Adipocyte (in vitro differentiated cells): ENCODE measurements around the gene HEXA.

Source experiments
- DNase-seq: peaks from one replicate; pipeline ENCODE4 v3.0.0-alpha.2; 2015; ENCODE audit warnings: low read depth
- H3K27me3 ChIP-seq: replicated peaks from 2 replicates; pipeline ENCODE4 v1.7.0; 2013; ENCODE audit warnings: mild to moderate bottlenecking, low read length, moderate library complexity; ENCODE audit not compliant: control insufficient read depth, insufficient read depth
- H3K36me3 ChIP-seq: 2 replicates; pipeline ENCODE4 v1.7.0; 2013; ENCODE audit warnings: low read length, mild to moderate bottlenecking, moderate library complexity; ENCODE audit not compliant: control insufficient read depth, insufficient read depth, severe bottlenecking
- H3K4me1 ChIP-seq: 2 replicates; pipeline ENCODE4 v1.7.0; 2013; ENCODE audit warnings: mild to moderate bottlenecking, low read length, moderate library complexity; ENCODE audit not compliant: control insufficient read depth, insufficient read depth
- H3K4me3 ChIP-seq: 2 replicates; pipeline ENCODE4 v1.7.0; 2013; ENCODE audit warnings: mild to moderate bottlenecking, low read length, moderate library complexity
- H3K9ac ChIP-seq: 2 replicates; pipeline ENCODE4 v1.7.0; 2013; ENCODE audit warnings: mild to moderate bottlenecking, low read length, moderate library complexity
- H3K9me3 ChIP-seq: 2 replicates; pipeline ENCODE4 v1.7.0; 2013; ENCODE audit warnings: mild to moderate bottlenecking, low read length, moderate library complexity; ENCODE audit not compliant: control insufficient read depth

The HEXA gene

DNA sequence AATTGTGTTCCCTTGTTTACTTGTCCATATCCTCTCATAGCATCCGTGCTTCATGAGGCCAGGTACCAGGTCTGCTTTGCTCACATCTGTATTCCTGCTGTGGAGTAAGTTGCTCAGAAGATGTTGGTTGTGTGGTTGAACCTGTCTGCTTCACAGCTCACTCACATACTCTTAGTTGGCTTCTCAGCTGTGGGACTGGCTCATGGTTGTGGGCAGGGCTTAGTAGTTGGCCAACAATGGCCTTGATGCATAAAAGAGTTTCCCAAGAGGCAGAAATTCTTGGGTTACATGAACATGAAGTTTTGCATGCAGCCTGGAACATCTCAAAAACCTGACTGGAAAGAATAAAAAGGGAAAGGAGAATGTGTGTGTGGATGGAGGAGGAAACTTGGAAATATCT is 72.9 kb downstream of the HEXA start:
- H3K9me3 ChIP-seq, result no peaks in the 10 kb centered on the region
- no peaks in the 10 kb centered on the region for H3K36me3 ChIP-seq
- no peak overlapping the region for H3K9ac ChIP-seq
- H3K4me3 ChIP-seq, result no peak overlapping the region
- no peak for DNase-seq
- peaks cover 17% of the 10 kb centered on the region for H3K4me1 ChIP-seq
- no peaks in the 10 kb centered on the region for H3K27me3 ChIP-seq
